Retina (tissue), 1 donor: ENCODE results near the gene NLK.
"Not testable (repeated sequence)": the region's sequence is repeated elsewhere in the genome, so short reads cannot be mapped to it uniquely, and the experiment has no call there.

ENCODE experiments used
- DNase-seq: peaks from one replicate; pipeline ENCODE4 v3.0.0-alpha.2; 2016

The NLK gene

DNA sequence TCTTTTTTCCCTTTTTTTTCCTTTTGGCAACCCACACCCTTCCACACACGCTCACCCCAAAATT, at the start of gene NLK:
Gene NLK (plus strand): TSS at position 21 of the 64 bp plus-strand sequence. CDS start 197 bp downstream, outside the sequence.
- no peak for DNase-seq

DNA sequence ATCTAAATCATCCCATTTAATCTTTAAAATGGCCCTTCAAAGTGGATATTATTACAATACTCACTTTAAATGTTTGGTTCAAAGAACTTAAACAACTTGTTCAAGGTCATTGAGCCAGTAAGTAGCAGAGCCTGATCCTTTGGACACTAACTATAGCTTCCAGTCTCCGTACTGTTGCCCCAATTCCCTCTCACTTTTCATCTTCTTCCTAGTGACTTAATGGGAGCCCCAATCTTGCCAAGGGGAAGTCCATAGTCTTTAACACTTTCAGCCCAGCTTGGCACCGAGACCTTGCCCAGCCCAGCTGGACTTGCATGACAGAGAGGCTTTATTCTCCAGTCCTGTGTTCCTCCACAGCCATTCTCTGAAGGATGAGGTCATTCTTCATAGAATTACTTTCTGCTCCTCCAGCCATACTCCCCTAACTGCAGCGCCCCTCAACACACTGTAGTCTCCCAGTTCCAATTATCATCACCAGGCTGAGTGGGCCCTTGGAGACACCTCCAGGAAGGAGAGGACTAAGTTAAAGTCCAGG, 49.2 kb upstream of the NLK start:
- no peak for DNase-seq

DNA sequence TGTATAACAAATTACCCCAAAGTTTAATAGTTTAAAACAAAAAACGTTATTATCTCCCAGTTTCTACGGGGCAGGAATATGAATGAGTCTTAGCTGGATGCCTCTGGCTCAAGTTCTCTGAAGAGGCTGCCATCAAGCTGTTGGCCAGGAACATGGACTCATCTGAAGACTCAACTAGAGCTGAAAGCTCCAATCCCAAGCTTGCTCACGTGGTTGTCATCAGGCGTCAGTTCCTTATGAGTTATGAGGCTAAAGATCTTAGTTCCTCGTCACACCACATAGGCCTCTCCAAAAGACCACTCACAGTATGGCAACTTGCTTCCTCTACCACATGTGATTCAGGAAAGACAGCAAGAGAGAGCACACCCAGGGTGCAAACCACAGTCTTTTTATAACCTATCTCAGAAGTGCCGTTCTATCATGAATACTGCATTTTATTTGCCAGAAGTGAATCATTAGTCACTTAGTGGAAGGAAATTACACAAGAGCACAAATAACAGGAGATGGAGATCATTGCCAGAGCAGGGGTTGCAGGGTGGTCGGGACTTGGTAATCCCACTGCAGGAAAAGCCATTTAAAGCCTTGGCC, 48.7 kb upstream of the NLK start:
- DNase-seq = no peak

DNA sequence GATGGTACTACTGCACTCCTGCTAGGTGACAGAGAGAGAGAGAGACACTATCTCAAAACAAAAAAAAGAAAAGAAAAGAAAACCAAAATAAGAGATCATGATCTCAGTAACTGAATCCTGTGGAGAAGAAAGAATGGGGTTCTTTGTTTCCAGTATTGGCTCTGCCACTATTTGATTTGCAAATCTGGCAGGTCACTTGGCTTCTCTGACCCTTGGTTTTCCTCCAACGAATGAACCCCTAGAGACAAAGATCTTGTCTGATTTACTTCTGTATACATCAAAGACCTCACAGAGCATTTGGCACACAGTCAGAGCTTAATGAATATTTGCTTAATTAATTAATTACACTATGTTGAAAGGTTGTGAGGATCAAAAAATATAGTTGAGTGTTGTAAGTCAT, 47.9 kb upstream of the NLK start:
- DNase-seq = no peak

DNA sequence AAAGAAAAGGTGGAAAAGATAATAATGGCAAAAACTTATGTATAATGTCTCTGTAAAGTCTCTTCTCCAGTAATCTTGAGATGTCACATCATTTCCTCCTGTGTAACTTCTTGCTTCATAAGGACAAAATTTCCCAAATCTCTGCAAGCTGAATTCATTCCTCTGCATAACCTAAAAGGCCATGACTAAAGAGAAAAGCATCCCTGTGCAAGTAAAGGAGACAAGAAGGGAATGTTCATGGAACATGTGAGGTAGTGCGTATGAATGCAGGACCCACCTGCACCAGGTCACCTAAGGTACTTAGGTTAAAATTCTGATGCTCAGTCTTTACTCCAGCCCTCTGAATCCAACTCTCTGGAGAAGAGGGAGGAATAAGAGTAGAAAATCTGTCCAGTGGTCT, 46.9 kb upstream of the NLK start:
- no peak for DNase-seq

DNA sequence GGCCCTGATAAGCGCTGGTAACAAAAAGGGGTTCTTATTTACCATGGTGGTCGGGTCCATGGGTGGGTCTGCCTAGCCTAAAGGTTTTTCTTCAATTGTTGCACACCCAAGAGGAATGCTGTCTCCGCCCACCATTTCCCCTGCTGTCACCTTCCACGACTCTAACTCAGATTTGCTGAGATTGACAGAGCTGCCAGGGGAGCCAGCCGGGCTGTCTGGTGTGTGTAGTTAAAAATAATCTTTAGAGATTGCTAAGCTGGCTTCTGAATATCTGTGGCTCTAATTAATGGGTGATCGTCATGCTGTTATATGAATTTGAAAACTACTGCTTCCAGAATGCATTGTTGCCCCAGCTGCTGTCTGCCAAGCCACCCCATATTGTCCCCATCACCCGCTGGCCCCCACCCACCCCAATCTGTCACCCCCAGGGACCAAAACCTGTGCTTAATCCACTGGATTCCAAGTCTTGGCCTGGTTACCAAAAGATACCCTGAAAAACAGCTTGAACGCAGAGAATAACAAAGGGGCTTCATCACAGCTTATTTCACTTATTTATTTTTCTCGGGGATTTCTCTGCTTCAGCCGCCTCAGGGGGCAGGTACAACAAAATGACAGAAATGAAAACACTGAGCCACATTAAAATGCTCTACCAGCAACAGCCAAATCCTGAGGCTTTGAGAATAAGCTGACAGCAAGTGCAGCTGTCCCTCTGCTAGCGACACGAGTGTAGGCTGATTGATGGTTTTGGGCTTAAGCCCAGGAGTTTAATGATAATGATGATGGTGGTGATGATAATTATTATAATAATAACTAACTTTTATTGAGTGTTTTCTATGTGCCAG, 46.1 kb upstream of the NLK start:
- DNase-seq = peak; percentile 33

DNA sequence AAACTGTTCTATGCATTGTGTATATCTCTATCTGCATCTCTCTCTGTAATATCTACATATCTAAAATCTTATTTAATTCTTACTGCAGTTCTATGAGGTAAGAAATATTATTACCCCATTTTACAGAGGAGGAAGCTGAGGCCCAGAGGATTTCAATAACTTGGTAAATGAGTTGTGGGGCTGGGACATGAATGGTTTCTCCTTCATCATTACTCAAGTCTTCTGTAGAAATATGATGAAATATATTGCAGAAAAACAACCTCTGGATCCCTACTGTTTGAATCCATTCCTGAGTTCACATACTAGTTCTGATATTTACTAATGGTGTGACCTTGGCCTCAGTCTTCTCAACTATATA, 45.5 kb upstream of the NLK start:
- DNase-seq = no peak

DNA sequence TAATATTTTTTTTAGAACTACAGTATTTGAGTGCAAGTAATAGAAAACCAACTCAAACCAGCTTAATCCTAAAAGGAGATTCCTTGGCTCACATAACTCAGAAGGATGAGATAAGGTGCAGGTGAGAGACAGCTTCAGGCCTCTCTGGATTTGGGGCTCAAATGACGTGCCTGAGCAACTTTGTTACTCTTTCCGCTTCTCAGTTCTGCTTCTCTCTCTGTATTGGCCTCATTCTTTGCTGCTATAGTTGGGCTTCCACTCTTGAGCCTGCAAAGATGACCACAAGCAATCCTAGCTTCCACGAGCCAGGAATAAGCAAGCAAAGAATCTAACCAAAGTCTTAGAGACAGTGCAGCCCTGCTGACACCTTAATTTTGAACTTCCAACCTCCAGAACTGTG, 45.0 kb upstream of the NLK start:
- DNase-seq = no peak

DNA sequence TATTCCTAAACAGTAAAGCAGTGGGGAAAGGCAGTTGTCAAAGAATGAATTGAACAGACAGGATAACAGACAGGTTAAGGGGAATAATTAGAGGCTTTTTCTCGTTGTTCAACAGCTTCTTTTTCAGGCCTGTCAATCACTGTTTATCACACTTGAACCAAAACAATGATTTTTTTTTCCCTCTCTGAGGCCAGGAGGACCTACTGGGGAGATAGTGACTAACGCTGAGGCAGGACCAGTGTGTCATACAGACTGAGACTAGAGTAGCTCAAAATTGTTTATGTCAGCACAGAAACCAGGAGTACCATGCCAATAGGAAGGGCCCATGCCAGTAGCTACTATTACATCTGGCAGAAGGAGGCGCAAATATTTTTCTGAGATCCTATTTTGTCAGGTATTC, 41.3 kb upstream of the NLK start:
- no peak for DNase-seq

DNA sequence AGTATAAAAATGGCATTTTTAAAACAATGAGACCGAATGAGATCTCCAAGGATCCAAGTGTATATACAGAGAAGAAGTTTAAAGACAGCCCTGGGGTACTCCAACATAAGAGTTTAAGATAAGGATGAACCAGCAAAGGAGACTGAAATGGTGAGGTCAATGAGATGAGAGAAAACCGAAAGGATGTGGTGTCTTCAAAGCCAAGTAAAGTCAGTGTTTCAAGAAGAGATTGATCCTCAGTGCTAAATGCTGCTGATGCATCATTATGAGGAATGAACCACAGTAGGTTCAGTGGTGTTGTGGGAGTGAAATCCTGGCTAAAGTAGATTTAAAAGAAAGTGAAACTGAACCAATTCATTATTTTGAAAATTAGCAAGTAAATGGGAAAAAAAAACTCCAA, 38.1 kb upstream of the NLK start:
- no peak for DNase-seq

DNA sequence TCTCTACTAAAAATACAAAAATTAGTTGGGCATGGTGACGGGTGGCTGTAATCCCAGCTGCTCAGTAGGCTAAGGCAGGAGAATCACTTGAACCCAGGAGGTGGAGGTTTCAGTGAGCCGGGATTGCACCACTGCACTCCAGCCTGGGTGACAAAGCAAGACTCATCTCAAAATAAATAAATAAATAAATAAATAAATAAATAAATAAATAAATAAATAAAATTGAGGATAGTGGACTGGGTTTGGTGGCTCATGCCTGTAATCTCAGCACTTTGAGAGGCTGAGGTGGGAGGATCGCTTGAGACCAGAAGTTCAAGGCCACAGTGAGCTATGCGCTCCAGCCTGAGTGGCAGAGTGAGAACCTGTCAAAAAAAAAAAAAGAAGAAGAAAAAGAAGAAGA, 34.6 kb upstream of the NLK start:
- DNase-seq = not testable (repeated sequence)

DNA sequence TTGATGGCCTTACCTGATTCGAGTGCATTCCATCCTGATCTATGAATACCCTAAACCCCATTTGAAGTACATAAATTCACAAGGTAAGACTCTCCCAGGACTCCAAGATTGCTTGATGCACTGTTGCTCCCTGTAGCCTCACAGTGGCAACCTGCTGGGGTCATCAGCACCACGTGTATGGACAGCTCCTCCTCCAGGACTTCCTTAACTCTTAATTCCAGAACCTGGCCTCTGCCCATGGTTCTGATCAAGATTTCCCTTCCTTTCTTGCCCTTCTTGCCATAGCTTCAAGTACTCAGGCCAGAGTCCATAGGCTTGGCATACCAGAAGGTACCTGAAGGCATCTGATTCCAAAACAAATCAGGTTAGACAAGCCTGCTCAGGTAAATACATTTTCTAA, 34.0 kb upstream of the NLK start:
- DNase-seq = peak; percentile 17

DNA sequence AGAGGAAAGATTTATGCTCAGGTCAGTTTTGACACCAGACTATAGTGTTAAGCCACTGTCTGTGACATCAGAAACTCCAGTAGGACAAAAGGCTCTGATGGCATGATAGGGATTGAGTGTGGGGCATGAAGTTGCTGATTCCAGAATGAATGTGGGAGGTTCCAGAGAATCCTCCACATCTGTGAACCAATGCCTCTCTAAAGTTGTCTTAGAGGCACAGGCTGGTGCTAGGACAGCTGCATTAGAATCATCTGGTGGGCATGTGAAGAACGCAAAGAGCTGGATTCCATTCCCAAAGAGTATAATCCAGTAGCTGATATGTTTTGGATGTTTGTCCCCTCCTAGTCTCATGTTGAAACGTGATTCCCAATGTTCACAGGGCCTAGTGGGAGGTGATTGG, 32.1 kb upstream of the NLK start:
- no peak for DNase-seq

DNA sequence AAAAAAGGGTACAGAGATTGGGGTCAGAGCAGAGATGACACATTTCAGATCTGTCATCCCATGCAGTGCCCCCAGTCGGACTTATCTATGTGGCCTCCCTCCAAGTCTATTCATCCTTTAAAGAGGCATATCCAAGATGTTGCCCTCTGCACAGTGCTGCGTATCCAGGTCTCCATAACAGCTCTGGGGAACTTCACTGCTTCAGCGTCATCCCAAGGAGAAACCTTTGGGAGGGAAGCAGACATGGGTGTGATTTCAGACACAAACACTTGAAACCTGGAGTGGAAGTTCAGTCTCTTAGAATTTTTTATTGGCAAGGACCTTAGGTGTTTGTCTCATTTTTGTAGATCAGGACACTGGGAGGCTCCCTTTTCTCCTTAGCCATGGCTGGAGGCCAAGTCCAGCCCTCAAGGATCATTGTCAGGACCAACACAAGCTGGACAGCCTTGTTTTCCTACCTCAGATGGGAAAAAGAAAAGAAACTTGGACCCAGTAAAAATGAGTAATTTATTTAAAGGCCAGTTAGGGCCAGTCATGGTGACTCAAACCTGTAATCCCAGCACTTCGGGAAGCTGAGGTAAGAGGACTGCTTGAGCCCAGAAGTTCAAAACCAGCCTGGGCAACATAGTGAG, 23.9 kb upstream of the NLK start:
- DNase-seq = no peak

DNA sequence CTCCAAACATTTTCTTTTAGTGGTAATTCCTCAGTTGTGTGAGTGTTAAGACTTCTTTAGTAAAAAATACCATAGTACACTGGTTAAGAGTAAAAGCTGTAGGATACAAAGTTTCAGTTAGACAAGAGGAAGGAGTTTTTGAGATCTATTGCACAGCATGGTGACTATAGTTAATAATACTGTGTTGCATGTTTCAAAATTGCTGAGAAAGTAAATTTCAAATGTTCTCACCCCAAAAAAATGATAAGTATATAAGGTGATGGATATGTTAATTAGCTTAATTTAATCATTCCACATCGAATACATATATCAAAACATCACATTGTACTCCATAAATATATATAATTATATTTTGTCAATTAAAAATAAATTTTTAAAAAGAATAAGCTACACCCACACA, 22.0 kb upstream of the NLK start:
- no peak for DNase-seq

DNA sequence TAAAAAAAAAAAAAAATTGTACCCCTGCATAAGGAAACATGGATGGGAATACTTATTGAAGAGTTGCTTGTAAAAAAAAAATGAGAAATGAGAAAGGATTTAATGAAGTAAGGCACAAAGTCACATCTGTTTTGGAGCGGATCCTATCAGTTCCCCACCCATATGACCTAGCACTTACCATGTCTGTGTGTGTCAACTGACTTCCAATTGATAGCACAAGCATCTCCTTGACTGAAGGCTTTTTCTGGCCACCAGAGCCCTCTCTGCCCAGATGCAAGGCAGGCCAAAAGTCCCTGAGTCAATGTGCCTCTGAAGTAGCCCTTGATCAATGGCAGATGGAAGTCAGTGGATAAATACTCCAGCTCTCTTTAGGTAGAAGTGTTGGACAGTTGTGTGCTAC, 13.4 kb upstream of the NLK start:
- no peak for DNase-seq

DNA sequence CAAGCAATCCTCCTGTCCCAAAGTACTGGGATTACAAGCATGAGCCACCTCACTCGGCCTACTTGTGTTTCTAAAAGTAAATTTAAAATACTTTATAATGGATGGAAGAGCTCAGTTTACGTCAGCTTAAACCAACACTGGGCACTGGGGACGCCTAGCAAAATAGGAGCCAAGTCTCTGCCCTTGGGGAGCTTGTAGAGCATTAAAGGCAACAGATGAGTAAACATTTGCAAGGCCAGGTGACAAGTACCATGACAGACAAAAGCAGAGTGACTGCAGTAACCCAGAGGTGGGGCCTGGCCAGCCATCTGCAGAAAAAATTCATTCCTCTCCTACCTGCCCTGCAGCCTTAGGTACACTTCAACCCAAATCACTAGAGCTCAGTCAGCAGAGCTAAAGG, 12.1 kb upstream of the NLK start:
- no peak for DNase-seq

DNA sequence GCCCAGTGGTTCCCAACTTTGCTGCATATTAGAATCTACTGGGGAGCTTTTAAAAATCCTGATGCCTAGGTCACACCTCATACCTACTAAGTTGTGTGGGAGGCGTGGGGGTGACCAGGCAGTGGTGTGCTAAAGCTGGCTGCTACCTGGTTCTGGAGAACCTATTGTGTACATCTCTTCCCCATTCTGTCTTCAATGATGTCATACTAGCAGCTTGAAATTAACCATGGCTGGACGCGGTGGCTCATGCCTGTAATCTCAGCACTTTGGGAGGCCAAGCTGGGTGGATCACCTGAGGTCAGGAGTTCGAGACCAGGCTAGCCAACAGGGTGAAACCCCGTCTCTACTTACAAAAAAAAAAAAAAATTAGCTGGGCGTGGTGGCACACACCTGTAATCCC, 11.3 kb upstream of the NLK start:
- DNase-seq = no peak

DNA sequence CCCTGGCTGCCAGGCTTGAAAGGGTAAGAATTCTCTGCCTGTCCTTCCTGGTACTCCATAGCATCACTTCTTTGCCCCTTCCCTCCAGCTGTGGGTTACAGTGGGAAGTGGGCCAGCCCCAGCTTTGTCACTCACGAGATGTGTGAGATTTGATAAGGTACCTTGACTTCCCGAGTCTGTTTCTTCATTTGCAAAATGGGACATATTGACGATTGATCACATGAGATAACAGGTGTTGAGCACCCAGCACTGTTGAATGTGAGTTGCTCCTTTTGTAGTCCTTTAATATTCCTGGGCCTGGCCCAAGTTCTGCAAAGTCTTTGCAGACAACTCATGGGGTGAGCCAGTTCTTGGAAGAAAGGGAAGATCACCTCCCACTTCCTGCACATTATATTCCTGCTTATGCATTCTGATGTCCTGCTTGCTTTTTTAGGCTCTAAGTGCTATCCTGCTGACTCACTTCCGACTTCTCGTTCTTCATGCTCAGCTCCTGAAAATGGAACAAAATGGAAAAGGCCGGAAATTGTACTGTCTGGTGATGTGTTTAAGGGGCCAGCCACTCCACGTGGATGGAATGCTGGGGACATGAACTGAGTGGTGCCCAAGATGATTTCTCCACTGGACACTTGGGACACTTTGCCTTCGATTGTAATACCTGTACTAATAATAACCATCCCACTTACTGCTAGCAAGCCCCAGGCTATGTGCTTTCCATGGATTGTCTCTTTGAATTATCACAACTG, 8.3 kb upstream of the NLK start:
- DNase-seq = no peak

DNA sequence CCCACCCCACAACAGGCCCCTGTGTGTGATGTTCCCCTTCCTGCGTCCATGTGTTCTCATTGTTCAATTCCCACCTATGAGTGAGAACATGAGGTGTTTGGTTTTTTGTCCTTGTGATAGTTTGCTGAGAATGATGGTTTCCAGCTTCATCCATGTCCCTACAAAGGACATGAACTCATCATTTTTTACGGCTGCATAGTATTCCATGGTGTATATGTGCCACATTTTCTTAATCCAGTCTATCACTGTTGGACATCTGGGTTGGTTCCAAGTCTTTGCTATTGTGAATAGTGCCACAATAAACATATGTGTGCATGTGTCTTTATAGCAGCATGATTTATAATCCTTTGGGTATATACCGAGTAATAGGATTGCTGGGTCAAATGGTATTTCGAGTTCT, 7.0 kb upstream of the NLK start:
- DNase-seq = not testable (repeated sequence)

DNA sequence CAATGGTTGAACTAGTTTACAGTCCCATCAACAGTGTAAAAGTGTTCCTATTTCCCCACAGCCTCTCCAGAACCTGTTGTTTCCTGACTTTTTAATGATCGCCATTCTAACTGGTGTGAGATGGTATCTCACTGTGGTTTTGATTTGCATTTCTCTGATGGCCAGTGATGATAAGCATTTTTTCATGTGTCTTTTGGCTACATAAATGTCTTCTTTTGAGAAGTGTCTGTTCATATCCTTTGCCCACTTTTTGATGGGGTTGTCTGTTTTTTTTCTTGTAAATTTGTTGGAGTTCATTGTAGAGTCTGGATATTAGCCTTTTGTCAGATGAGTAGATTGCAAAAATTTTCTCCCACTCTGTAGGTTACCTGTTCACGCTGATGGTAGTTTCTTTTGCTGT, 6.6 kb upstream of the NLK start:
- DNase-seq = not testable (repeated sequence)

DNA sequence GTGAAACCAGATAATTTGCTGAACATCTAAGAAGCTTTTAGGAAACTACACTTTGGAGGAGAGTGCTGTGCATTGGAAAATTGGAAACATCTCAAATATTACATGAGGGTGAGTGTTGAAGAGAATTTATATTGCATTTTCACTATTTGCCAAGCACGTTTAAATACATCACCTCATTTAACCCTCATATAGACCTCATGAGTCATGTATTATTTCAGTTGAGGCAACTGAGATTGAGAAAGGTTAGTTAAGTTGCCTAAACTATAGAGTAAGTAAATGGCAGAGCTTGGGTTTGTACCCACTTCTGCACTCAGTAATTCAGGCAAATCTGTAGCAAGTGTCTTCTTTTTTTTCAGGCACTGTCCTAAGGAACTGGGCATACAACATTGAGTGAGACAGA, 3.7 kb upstream of the NLK start:
- no peak for DNase-seq

DNA sequence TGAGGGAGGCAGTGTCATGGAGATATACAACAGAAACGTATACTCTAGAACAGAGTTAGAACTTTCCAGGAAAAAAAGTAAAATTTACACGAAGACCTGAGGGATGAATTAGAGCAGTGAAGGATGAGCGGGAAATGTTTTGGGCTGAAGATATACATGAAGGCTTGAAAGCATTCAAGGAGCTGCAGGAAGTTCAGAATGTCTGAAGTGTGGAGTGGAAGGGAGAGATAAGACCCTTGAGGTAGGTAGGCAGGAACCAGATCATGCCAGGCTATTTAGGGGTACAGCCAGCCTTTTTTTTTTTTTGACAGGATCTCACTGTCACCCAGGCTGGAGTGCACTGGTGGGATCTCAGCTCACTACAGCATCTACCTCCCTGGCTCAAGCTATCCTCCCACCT, 3.2 kb upstream of the NLK start:
- no peak for DNase-seq

DNA sequence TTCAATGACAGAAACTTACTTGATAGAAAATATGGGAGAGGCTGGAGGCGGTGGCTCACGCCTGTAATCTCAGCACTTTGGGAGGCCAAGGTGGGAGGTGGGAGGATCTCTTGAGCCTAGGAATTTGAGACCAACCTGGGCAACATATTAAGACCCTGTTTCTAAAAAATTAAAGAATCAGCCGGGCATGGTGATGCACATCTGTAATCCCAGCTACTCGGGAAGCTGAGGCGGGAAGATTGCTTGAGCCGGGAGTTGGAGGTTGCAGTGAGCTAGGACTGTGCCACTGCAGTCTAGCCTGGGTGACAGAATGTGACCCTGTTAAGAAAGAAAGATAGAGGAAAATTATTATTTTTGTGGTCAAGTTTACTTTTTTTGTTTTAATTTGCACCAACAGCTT, 2.1 kb upstream of the NLK start:
- no peak for DNase-seq
